T follicular helper cell (primary cell): Measurements from ENCODE around the gene ITGB3BP.

Experiments used
- DNase-seq: peaks from one replicate; pipeline ENCODE4 v3.0.0-alpha.2; 2020; ENCODE audit warnings: low read depth

ITGB3BP gene

GRCh38 chr1:63418101-63418500, 104.9 kb downstream of the ITGB3BP start:
- DNase-seq, result no peak

GRCh38 chr1:63414691-63415365, 108.2 kb downstream of the ITGB3BP start:
- no peak for DNase-seq

GRCh38 chr1:63413394-63413793, 109.6 kb downstream of the ITGB3BP start:
- no peak for DNase-seq

GRCh38 chr1:63411066-63411465, 112.0 kb downstream of the ITGB3BP start:
- DNase-seq, result no peak

GRCh38 chr1:63408331-63408730, 114.7 kb downstream of the ITGB3BP start:
- DNase-seq, result no peak

- no peak for DNase-seq
Measured at GRCh38 chr1:63407002-63407401, 116.0 kb downstream of the ITGB3BP start.

- no peak for DNase-seq
Measured at GRCh38 chr1:63405987-63406386, 117.0 kb downstream of the ITGB3BP start.

- no peak for DNase-seq
Measured at GRCh38 chr1:63405021-63405420, 118.0 kb downstream of the ITGB3BP start.

GRCh38 chr1:63403386-63403785, 119.6 kb downstream of the ITGB3BP start:
- no peak for DNase-seq

- no peak for DNase-seq
Measured at GRCh38 chr1:63401945-63402344, 121.1 kb downstream of the ITGB3BP start.
